GM18873 (cell line): Measurements from ENCODE around the gene MYL12B.
"Not testable (repeated sequence)": the region's sequence is repeated elsewhere in the genome, so short reads cannot be mapped to it uniquely, and the experiment has no call there.

Experiments used
- ATAC-seq: cut with Tn5 transposase; IDR thresholded peaks from one replicate; pipeline ENCODE4 v1.9.1; 2021; ENCODE audit warnings: mild to moderate bottlenecking, moderate library complexity, moderate number of reproducible peaks; ENCODE audit not compliant: unreplicated experiment, low FRiP score

MYL12B gene

DNA sequence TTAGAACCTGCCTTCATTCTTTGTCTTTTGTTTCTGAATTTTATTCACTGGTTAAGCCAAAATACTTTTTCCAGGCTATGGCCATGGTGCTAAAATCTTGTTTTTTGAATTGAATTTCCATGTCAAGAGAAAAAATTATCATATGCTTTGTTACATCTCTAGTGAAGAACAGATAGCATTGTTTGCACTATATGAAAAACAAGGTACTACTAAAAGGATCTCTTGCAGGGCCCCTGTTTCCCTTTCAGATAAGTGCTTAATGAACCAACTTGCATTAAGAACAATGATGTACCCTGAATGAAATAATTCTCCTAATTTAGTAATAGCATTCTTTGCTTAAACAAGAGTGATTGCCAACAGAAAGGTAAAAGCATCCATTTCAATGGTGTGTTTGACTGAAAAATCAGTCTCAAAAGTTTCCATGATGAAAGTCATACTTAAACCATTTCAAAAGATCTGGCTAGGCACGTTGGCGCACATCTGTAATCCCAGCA lies 4.3 kb upstream of the MYL12B start:
- ATAC-seq = no peak

DNA sequence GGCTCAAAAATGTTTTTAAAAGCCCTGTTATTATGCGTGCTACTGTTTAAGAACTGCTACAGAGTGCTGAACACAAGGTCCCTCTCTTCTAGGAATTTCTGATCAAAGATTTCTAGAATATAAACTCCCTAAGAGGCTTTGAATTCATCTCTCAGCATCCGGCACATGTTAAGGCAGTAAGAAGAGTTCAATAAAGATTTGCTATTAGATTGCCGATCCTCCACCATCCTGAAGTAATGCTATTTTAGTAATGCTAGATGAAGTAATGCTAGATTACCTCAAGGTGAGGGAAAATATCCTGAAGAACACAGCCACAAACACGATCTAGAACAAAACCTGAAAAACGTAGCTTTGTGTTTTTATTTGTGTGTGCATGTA lies 949 bp upstream of the MYL12B start:
- ATAC-seq = no peak

DNA sequence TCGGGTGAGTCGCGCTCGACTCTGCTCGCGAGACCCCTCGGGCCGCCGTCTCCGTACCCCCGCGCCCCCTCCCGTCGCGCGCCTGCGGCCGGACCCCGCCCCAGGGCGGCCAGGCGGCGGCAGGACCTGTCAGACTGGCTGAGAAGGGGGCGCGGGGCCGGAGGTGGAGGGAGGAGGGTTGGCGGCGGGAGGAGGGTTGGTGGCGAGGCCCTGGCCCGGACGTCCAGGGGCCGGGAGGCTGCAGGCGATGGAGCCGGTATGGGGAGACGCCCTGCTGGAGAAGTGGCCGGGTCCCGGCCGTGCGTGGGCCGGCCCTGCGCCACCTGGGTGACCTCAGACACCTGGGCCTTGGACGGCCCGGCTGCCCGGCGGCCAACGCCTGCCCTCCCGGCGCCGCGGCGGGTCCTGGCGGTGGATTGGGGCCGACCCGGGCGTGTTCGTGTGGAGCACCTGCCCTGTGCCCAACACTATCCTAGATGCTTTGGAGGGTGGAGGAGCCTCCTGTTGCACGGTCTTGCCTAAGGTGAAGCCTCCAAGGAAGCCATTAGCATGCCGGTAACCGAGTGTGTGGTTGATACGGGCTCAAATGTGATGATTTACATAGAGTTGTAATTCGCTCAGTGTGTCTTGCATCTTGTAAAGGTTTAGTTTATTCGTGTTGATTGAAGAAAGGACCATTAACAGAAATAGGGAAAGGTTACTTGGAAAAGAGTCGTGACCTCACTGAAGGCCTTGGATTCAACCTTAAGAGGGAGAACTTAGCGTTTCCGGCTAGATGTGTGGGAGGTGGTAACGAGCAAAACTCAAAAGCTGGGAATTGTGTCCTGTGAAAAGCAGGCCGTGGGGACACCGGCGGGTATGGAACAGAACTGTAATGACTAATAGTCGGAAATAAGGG lies 550 bp downstream of the MYL12B start:
- peak; percentile 25 for ATAC-seq

DNA sequence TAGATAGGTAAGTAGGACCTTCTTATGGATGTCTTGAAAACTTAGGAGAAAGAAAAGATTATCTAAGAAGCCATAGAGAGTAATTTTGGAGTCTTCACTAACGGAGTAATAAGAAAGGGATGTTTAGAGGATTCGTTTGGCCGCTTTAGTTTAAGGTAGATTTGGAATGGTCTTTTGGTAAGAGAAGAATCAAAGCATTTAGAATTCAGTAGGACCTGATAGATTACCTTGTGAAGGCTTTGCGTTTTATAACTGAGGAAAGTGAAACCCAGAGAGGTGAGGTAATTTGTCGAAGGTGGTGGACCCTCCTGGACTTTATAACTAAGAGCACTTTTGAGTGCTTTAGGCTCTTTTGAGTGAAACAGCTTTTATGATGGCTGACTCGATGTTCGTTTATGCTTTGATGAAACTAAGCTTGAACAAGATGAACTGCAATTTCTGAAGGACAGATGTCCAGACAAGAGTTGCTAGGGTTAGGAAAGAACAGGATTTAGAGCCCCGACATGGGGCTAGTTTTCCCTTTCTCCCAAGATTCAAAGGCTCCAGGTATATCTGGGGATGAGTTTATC lies 1.3 kb downstream of the MYL12B start:
- no peak for ATAC-seq

DNA sequence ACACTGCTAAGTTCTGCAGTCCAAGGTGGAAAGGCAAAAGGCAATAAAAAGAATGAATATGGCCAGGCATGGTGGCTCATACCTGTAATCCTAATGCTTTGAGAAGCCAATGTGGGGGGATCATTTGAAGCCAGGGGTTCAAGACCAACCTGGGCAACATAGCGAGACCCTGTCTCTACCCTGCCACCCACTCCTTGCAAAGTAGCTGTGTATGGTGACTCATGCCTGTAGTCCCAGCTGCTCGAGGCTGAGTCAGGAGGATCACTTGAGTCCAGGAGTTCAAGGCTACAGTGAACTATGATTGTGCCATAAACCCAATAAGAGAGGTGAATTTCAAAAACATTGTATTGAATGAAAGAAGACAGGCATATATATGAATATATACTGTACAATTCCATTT lies 2.4 kb downstream of the MYL12B start:
- no peak for ATAC-seq

DNA sequence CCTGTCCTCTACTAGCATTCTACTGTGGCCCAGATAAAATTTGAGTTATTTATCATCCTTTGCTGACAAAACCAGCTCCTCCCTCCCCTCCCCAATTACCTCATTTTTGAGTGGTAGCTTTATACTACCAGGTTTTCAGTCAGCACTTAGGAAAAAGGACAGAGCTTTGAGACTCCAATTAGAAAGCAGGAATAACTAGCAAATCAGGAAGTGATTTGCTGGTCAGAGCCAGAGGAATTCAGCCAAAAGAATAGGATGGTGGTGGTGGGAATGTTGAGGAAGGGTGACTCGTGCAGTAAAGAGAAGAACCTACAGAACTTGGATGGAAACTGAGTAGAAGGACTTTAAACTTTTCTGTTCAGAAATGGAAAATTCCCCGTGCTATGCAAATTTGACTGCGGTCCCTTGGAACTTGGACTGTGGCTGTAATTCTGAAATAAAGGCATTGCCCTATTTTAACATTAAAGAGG lies 3.7 kb downstream of the MYL12B start:
- ATAC-seq = no peak

DNA sequence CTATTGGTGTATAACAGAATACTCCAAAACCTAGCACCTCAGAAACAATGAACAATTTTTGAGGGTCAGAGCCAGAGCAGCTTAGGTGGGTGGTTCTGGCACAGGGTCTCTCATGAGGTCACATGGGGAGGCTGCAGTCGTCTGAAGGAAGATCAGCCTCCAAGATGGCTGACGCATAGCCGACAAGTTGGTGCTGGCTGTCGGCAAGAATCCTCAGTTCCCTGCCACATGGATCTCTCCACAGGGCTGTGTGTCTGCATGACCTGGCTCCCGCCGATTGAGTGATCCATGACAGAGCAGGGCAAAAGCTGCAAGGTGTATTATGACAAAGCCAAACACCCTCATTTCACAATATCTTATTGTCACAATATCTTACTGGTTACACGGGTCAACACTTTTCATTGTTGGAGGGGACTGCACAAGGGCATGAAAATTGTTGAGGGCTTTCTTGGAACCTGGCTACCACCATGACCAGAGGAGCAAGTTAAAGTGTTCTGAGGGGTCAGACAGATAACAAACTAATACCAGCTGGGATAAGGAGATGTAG lies 4.2 kb downstream of the MYL12B start:
- no peak for ATAC-seq

DNA sequence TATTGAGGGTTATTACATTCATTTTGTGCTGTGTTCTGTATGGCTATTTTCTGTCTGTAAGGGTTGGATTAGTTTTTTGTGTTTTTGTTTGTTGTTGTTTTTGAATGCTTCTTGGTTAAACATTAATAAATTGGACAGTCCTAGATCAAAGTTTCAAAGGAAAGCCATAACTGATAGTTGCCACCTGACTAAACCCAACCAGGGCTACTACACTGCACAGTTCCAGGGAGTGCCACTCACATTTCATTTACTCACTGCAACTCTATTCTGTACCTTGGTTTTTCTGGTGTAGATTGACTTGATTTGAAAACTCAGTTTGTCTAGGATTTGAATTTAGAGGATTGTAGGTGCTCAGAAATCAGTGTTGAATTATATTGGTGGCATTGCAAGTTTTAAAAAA lies 6.4 kb downstream of the MYL12B start:
- ATAC-seq = no peak

DNA sequence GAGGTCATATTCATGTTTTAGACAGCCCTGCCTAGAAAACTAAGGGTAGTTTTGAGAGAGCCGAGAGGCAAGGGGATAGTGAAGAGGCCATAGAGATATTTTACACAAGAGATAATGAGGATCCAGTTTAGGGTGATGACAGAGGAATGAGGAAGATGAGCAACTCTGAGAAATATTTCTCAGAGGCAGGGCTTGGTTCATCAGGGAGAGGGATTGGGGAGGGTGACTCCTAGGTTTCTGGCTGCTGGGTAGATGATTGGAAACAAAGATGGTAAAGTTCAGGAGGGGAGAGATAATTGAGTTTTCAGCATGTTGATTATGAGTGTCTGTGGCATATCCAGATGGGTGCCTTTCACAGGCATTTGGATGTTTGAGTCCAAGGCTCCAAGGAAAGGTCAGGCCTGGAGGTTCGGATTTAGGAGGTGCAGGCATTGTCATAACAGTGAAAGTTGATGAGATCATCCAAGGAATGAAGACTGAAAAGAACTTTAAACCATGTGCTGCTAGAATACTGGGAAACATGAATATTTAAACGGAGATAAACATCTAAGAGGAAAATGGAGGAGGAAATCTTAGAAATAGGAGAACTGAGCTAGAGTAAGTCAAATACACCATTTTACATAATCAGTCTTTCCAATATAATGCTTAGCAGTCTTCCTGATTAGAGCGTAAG lies 7.4 kb downstream of the MYL12B start:
- no peak for ATAC-seq

DNA sequence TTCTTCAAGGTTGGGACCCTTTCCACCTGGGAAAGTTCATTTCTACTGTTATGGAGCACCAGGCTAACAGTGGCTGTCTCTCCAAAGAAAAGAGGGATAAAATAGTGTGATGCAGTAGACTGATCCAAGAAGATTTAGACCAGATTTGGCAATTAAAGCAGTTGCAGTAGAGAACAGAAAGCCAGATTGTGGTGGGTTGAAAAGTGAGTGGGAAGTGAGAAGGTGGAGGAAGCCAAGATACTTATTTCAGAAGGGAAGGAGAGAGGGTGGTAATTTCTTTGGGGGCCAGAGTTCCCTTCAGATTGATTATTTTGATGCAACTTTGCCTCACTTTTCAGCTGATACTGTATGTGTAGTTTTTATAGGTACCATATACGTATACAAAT lies 8.0 kb downstream of the MYL12B start:
- ATAC-seq = no peak

DNA sequence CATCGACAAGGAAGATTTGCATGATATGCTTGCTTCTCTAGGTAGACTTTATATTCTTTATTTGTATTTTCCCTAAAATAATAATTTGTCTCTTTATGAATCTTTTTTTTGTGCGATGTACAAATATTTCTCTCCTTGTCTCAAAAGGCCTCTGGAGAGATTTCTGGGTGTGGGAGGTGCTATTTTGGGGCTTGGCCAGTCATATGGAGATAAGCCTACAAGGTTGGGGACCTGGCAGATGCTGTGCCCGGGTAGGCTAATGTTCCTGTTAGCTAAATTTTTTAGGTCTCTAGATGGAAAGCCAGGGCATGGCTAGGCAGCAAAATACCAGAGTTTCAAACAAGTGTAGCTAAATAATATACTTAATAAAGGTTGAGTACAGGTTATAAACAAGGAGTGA lies 11.1 kb downstream of the MYL12B start:
- ATAC-seq = no peak

DNA sequence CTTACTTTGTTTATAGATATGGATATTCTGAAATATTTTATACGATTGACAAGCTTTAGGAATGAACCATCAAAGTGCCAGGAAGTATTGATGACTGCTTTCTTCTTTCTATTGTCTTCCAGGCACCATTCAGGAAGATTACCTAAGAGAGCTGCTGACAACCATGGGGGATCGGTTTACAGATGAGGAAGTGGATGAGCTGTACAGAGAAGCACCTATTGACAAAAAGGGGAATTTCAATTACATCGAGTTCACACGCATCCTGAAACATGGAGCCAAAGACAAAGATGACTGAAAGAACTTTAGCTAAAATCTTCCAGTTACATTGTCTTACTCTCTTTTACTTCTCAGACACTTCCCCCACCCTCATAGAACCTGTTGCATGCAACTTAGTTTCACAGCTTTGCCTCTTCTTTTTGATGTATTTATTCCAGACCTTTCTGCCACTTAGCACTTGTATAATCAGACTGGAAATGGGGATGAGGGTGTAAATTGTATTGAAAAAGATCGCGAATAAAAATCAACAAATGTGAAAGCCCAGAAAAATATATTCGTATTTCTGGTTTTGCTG lies 15.8 kb downstream of the MYL12B start:
- ATAC-seq = not testable (repeated sequence)

DNA sequence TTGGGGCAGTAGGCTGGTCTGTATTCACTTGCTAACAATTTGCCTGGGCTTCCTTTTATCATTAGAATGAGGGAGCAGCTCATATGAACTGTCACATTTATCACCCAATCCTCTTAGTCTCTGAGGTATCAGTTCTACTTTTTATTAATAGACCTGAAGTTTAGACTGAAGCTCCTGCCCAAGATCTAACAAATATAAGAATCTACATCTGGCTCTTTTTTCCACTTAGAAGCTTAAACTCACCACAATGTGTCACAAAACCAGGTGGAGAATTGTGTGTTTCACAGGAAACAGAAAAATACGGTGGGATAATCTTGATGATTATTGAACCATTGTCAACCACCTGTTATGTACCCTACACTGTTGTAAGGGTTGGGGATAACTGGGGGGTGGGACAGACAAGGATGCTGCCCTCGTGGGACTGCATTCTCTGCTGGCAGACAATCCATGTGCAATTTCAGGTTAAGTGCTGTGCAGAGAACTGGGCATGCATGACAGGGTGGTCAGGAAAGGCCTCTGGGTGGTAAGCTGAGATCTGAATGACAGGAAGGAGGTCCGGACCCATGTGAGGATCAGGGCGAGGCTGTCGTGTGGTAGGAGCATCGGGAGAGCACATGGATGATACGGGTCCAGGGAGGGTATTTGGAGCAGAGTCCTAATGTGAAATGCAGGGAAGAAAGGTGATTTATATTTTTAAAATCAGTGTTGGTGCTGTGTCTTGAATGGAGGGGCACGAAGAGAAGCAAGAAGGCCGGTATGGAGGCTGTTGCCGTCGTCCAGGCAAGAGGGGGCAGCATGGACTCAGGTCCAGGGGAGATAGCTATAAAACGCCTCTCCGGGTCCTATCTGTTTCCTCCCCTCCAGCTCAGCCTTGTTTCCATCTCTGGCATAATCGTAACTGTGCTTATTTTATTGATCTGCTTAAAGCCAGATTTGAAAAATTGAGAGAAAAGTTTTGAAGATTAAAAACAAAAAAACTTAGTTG lies 17.6 kb downstream of the MYL12B start:
- ATAC-seq = peak; percentile 58

DNA sequence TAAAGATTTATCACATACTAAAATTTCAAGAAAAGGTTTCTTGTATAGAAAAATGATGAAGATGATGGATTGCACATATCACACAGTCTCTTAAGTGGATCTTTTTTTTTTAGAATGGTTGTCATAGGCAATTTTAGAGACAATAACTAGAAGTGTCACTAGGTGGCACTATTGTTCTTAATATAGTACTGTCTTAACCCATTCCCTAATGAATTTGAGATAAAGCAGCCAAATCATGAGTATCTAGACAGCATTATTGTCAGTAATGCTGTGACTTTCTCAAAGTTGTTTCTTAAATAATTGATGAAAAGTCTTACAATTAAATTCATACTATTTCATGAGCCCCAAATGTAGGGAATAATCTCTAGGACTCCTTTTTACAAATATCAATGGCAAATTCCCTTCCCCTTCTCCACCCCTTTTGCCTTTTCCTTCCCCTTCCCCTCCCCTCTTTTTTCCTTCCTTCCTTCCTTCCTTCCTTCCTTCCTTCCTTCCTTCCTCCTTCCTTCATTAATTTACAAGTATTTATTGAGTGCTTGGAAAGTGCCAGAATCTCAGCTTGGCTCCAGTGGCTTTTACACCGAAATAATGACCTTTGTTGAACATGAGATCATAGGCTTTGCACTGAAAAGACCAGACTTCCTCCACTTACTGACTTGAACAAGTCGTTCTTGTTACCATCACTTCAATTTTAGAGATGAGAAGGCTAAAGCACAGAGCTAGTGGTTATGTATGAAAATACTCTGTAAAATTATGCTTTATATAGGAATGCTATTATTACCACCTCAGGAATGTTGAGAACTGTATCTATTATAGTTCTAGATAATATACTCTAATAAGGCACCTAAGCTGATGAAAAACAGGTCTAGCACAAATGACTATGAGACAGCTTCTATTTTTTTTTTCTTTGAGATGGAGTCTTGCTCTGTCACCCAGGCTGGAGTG lies 19.8 kb downstream of the MYL12B start:
- ATAC-seq = peak; percentile 46

DNA sequence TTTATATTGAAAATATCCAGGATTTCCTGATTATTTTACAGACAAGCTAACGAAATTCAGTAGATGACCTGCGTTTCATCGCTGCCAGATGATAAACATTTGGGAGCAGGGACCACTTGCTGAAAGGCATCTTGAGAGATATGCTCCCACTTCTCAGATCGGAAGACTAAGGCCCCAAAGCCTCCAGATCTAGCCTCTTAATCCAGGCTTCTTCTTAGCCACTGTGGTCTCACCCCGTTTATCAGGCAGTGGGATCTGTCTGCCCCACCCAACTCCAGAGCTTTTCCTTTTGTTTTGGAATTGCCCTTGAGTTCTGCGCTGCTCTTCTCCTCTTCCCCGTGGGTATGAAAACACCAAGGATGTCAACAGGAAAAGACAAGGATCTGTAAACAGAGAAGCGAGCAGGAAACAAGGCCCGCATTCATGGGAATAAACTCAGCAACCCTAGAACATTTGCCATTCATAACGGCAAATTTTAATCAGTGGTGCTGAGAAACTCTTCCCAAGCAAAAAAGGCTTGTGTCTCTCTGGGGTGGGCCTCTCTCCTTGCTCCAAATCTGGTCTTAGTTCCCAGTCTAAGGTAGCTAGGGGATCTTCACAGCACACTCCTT lies 21.4 kb downstream of the MYL12B start:
- ATAC-seq = no peak

DNA sequence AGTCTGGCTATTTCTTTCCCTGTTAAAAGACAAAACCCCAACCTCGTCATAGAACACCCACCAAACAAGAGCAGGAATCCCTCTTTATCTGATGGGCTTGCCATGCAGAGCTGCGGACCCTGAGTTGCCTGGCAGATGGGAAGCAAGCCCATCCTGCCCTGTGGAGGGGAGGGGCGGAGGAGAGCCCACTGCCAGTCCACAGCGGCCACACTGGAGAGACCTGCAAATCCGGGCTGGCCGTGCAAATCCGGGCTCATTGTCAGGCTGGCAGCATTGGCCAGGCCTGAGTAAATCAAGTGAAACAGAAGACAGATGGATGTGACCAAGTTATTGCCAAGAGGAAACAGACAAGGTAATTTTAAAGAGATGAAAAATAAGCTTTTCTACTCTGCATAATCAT lies 22.0 kb downstream of the MYL12B start:
- no peak for ATAC-seq

DNA sequence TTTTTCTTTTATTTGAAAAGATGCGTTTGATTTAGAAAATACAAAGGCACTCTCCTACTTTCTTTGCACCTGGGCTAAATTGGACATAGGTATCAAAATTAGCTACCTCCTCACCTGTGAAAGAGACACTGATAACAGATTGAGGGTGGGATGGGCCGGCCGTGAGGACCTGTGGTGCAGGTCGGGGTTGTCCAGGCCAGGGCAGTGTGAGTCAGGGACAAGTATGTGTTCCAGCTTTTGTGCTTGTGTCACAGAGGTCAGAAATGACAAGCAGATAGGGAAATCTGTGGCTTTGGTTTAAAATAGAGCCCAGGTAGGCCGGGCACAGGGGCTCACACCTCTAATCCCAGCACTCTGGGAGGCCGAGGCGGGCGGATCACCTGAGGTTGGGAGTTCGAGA lies 22.6 kb downstream of the MYL12B start:
- no peak for ATAC-seq

DNA sequence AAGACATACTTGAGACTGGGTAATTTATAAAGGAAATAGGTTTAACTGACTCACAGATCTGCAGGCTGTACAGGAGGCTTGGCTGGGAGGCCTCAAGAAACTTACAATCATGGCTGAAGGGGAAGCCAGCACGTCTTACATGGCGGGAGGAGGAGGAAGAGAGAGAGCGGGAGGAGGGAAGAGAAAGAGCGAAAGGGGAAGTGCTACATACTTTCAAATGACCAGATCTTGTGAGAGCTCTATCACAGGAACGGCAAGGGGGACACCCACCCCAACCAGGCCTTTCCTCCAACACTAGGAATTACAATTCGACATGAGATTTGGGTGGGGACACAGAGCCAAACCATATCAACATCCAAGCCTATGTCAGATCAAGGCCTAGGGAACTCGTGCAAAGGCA lies 24.2 kb downstream of the MYL12B start:
- no peak for ATAC-seq
